ENCODE measurements around the gene ACAA1.

DNA sequence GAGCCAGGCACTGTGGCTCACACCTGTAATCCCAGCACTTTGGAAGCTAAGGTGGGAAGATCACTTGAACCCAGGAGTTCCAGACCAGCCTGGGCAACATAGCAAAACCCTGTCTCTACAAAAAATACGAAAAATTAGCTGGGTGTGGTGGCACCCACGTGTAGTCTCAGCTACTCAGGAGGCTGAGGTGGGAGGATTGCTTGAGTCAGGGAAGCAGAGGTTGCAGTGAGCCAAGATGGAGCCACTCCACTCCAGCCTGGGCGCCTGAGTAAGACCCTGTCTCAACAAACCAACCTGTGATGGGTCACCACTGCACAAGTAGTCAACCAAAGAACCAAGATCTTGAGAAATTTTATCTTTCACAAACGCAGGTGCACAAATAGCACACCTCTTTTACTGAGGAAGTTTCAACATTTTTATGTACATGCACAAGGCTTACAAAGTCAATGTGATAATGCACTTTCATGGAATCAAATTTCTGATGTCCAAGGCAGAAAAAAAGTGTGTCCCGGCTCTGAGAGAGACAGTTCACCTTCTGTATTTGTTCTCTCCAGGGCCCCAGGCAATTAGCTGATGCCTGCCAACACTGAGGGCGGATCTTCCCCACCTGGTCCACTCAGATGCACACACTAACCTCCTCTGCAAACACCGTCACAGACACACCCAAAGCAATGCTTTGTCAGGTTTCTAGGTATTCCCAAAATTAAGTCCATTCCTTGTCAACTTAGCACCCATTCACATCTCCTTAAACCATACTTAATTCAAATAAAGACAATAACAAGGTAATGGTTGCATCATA, 12.4 kb downstream of the ACAA1 start:
- TF ChIP-seq NFE2L1 (CRISPR knock-in tag; IDR thresholded peaks at IDR 0.05; ENCODE audit: borderline replicate concordance) (no peak), IRX3 (CRISPR knock-in tag; IDR thresholded peaks at IDR 0.05; ENCODE audit: borderline replicate concordance, low read depth) (no peak), ZNF33A (CRISPR knock-in tag; IDR thresholded peaks at IDR 0.05; ENCODE audit: borderline replicate concordance) (no peak), CREM (IDR thresholded peaks at IDR 0.05) (no peak), CREM (CRISPR knock-in tag; IDR thresholded peaks at IDR 0.05) (no peak)
